GM12874 (cell line): Measurements from ENCODE around the gene PRLR.

Experiments
- CTCF ChIP-seq: IDR thresholded peaks from 2 replicates; pipeline ENCODE4 v1.5.1; 2011; ENCODE audit warnings: low read depth, mild to moderate bottlenecking, control low read depth, low read length, moderate library complexity; ENCODE audit not compliant: insufficient read depth

The PRLR gene

GRCh38 chr5:35124932-35125331 lies 105.4 kb downstream of the PRLR start:
- TF ChIP-seq CTCF = no peak

- TF ChIP-seq CTCF = no peak
These were observed 107.5 kb downstream of the PRLR start for GRCh38 chr5:35122819-35123218.

- TF ChIP-seq CTCF = no peak
These were observed 109.6 kb downstream of the PRLR start for GRCh38 chr5:35120715-35121114.

- TF ChIP-seq CTCF = no peak
These were observed 112.3 kb downstream of the PRLR start for GRCh38 chr5:35117967-35118366.

GRCh38 chr5:35115920-35116319 lies 114.4 kb downstream of the PRLR start:
- TF ChIP-seq CTCF = no peak

- TF ChIP-seq CTCF = no peak
These were observed 115.6 kb downstream of the PRLR start for GRCh38 chr5:35114698-35115097.

GRCh38 chr5:35112300-35112699 lies 118.0 kb downstream of the PRLR start:
- no peak for TF ChIP-seq CTCF
